H9 (cell line): Measurements from ENCODE around the gene SIX3. TPM values are rescaled to one million over a fixed set of nuclear protein-coding genes. Genes with fewer than 3 reads are reported as not detected.

Source experiments
- DNase-seq: peaks from one replicate; pipeline ENCODE4 v3.0.0-alpha.2; 2017
- H2AFZ ChIP-seq: one replicate; pipeline ENCODE4 v1.6.1; 2013; ENCODE audit warnings: mild to moderate bottlenecking, low read length, control low read depth, moderate library complexity
- H2AK5ac ChIP-seq: 2 replicates; pipeline ENCODE4 v1.6.1; 2013; ENCODE audit warnings: low read length, control low read depth, mixed read lengths; ENCODE audit not compliant: insufficient read length
- H2BK120ac ChIP-seq: one replicate; pipeline ENCODE4 v1.6.1; 2013; ENCODE audit warnings: low read depth, mild to moderate bottlenecking, low read length, control low read depth, inconsistent platforms; ENCODE audit not compliant: poor library complexity, severe bottlenecking
- H2BK12ac ChIP-seq: 2 replicates; pipeline ENCODE4 v1.6.1; 2013; ENCODE audit warnings: low read length, control low read depth, mixed read lengths, low read depth; ENCODE audit not compliant: insufficient read length
- H2BK15ac ChIP-seq: 2 replicates; pipeline ENCODE4 v1.6.1; 2013; ENCODE audit warnings: low read depth, low read length, control low read depth
- H2BK20ac ChIP-seq: one replicate; pipeline ENCODE4 v1.6.1; 2013; ENCODE audit warnings: low read depth, mild to moderate bottlenecking, low read length, control low read depth, inconsistent platforms; ENCODE audit not compliant: poor library complexity, severe bottlenecking
- H2BK5ac ChIP-seq: 2 replicates; pipeline ENCODE4 v1.6.1; 2013; ENCODE audit warnings: low read length, control low read depth, mixed read lengths; ENCODE audit not compliant: insufficient read length
- H3K14ac ChIP-seq: 2 replicates; pipeline ENCODE4 v1.6.1; 2013; ENCODE audit warnings: low read length, control low read depth; ENCODE audit not compliant: insufficient read depth
- H3K18ac ChIP-seq: 2 replicates; pipeline ENCODE4 v1.6.1; 2013; ENCODE audit warnings: low read depth, mild to moderate bottlenecking, mixed read lengths, low read length, control low read depth; ENCODE audit not compliant: insufficient read length
- H3K23ac ChIP-seq: 2 replicates; pipeline ENCODE4 v1.6.1; 2013; ENCODE audit warnings: low read length, control low read depth, mixed read lengths, low read depth; ENCODE audit not compliant: insufficient read length
- H3K23me2 ChIP-seq: 2 replicates; pipeline ENCODE4 v1.6.1; 2013; ENCODE audit warnings: low read depth, mild to moderate bottlenecking, mixed read lengths, low read length, control low read depth; ENCODE audit not compliant: insufficient read length, poor library complexity, severe bottlenecking
- H3K27ac ChIP-seq: 2 replicates; pipeline ENCODE4 v1.5.1; 2013; ENCODE audit warnings: low read length, control low read depth, mixed read lengths, low read depth; ENCODE audit not compliant: insufficient read length
- H3K27me3 ChIP-seq: 2 replicates; pipeline ENCODE4 v1.6.1; 2013; ENCODE audit warnings: low read length, control low read depth, inconsistent platforms; ENCODE audit not compliant: insufficient read depth
- H3K4ac ChIP-seq: 2 replicates; pipeline ENCODE4 v1.6.1; 2013; ENCODE audit warnings: low read depth, mild to moderate bottlenecking, control low read depth, inconsistent platforms, low read length, moderate library complexity
- H3K4me1 ChIP-seq: 2 replicates; pipeline ENCODE4 v1.6.1; 2013; ENCODE audit warnings: low read length, control low read depth, inconsistent platforms; ENCODE audit not compliant: insufficient read depth
- H3K4me2 ChIP-seq: 2 replicates; pipeline ENCODE4 v1.6.1; 2013; ENCODE audit warnings: low read length, control low read depth, mixed read lengths; ENCODE audit not compliant: insufficient read length, insufficient read depth
- H3K56ac ChIP-seq: 2 replicates; pipeline ENCODE4 v1.6.1; 2013; ENCODE audit warnings: low read depth, mild to moderate bottlenecking, mixed read lengths, low read length, control low read depth; ENCODE audit not compliant: insufficient read length
- H3K79me1 ChIP-seq: 2 replicates; pipeline ENCODE4 v1.6.1; 2013; ENCODE audit warnings: low read depth, mild to moderate bottlenecking, moderate library complexity, low read length, control low read depth, inconsistent platforms; ENCODE audit not compliant: insufficient read depth, poor library complexity, severe bottlenecking
- H3K79me2 ChIP-seq: 2 replicates; pipeline ENCODE4 v1.6.1; 2013; ENCODE audit warnings: low read length, control low read depth, inconsistent platforms; ENCODE audit not compliant: insufficient read depth
- H3K9ac ChIP-seq: 2 replicates; pipeline ENCODE4 v1.6.1; 2013; ENCODE audit warnings: low read length, control low read depth, mixed read lengths; ENCODE audit not compliant: insufficient read length; ENCODE audit errors: extremely low read depth
- H3K9me3 ChIP-seq: one replicate; pipeline ENCODE4 v1.6.1; 2013; ENCODE audit warnings: low read depth, low read length, inconsistent platforms; ENCODE audit not compliant: control insufficient read depth
- H3T11ph ChIP-seq: one replicate; pipeline ENCODE4 v1.6.1; 2013; ENCODE audit warnings: mild to moderate bottlenecking, low read length, control low read depth, inconsistent platforms
- H4K20me1 ChIP-seq: one replicate; pipeline ENCODE4 v1.6.1; 2013; ENCODE audit not compliant: control insufficient read depth, insufficient read length, insufficient read depth
- H4K5ac ChIP-seq: 2 replicates; pipeline ENCODE4 v1.6.1; 2013; ENCODE audit warnings: low read depth, mild to moderate bottlenecking, mixed read lengths, low read length, control low read depth; ENCODE audit not compliant: insufficient read length
- H4K8ac ChIP-seq: replicated peaks from 2 replicates; pipeline ENCODE4 v1.6.1; 2013; ENCODE audit warnings: low read length, control low read depth, mixed read lengths, low read depth; ENCODE audit not compliant: insufficient read length
- H4K91ac ChIP-seq: 2 replicates; pipeline ENCODE4 v1.6.1; 2013; ENCODE audit warnings: low read depth, mild to moderate bottlenecking, moderate library complexity, mixed read lengths, low read length, control low read depth; ENCODE audit not compliant: insufficient read length
- H3K27ac Mint-ChIP-seq, 3 experiments: 2 replicates in 2 of 3; 3 replicates in 1 of 3; pipeline ENCODE4 v1.8.0; 2020 to 2021; ENCODE audit warnings: mixed read lengths in 3 of 3, mild to moderate bottlenecking in 1 of 3, moderate library complexity in 1 of 3
- H3K27me3 Mint-ChIP-seq: 2 replicates; pipeline ENCODE4 v1.8.0; 2021; ENCODE audit warnings: low read depth, mild to moderate bottlenecking, moderate library complexity, mixed read lengths
- H3K36me3 Mint-ChIP-seq, 3 experiments: 2 replicates in 2 of 3; 3 replicates in 1 of 3; pipeline ENCODE4 v1.8.0; 2020 to 2021; ENCODE audit warnings: low read depth in 3 of 3, mixed read lengths in 3 of 3; ENCODE audit not compliant: insufficient read depth in 1 of 3
- H3K4me1 Mint-ChIP-seq, 2 experiments: 2 replicates each; pipeline ENCODE4 v1.8.0; 2020; ENCODE audit warnings: mixed read lengths in 2 of 2
- H3K4me3 Mint-ChIP-seq, 2 experiments: 2 replicates in 1 of 2; 3 replicates in 1 of 2; pipeline ENCODE4 v1.8.0; 2020 to 2021; ENCODE audit warnings: mild to moderate bottlenecking in 2 of 2, mixed read lengths in 2 of 2, moderate library complexity in 1 of 2
- H3K9me3 Mint-ChIP-seq, 2 experiments: 2 replicates in 1 of 2; 3 replicates in 1 of 2; pipeline ENCODE4 v1.8.0; 2020; ENCODE audit warnings: mild to moderate bottlenecking in 2 of 2, mixed read lengths in 2 of 2, moderate library complexity in 1 of 2
- CTCF ChIP-seq: fragments of 200-600 bp; sonication (generic); conservative IDR thresholded peaks from 3 replicates; pipeline ENCODE4 v1.8.0; 2021; ENCODE audit warnings: antibody characterized with exemption, mild to moderate bottlenecking
- WGBS: extraction: QIAGEN DNeasy Blood & Tissue Kit; methylation state at CpG from one replicate; pipeline ENCODE4 v1.1.7; 2013; ENCODE audit warnings: missing lambda C conversion rate, low lambda C conversion rate, mixed read lengths; ENCODE audit not compliant: insufficient read length; ENCODE audit errors: extremely low coverage; 5-methylcytosine and 5-hydroxymethylcytosine counted together
- total RNA-seq: library from RNA; stranded (reverse); gene quantifications from 2 replicates; pipeline ENCODE4 v1.2.1, GENCODE V29; 2021

Gene SIX3
- total RNA-seq, 1 experiment from 2014 or later, result 0.55 TPM

GRCh38 chr2:44974064-44974715, 32.7 kb downstream of the SIX3 start:
- Histone ChIP-seq H4K20me1 (no peaks in the 10 kb centered on the region), H3K18ac (no peak overlapping the region), H2BK5ac (no peak overlapping the region), H2AFZ (no peak overlapping the region), H3K23me2 (no peaks in the 10 kb centered on the region), H3T11ph (no peak overlapping the region), H3K27me3 (no peaks in the 10 kb centered on the region), H4K8ac (no peak overlapping the region), H3K79me2 (no peaks in the 10 kb centered on the region), H3K9me3 (no peaks in the 10 kb centered on the region), H2AK5ac (no peak overlapping the region), H3K4ac (no peak overlapping the region), H2BK20ac (no peak overlapping the region), H3K4me1 (no peaks in the 10 kb centered on the region; the same call in none of the 2 replicates), H4K5ac (no peak overlapping the region), H2BK15ac (no peak overlapping the region), H3K23ac (no peak overlapping the region), H4K91ac (no peak overlapping the region), H2BK12ac (no peak overlapping the region), H2BK120ac (no peak overlapping the region), H3K56ac (no peak overlapping the region), H3K14ac (no peak overlapping the region), H3K79me1 (no peaks in the 10 kb centered on the region), H3K27ac (no peak overlapping the region), H3K4me2 (no peak overlapping the region), H3K9ac (no peak overlapping the region)
- no peaks in the 10 kb centered on the region for H3K36me3 Mint-ChIP-seq
- no peak overlapping the region for H3K27ac Mint-ChIP-seq
- H3K4me1 Mint-ChIP-seq, result peaks cover 38 to 60% of the 10 kb centered on the region in 2 experiments
- peaks cover 19% of the 10 kb centered on the region for H3K27me3 Mint-ChIP-seq
- peak; percentile 78 for DNase-seq
- no CpG with 5 or more reads among the region's 6 CpGs for WGBS
- no peaks in the 10 kb centered on the region; a peak in 1 of 5 replicates for H3K9me3 Mint-ChIP-seq
- no peak overlapping the region for H3K4me3 Mint-ChIP-seq
- TF ChIP-seq CTCF, result peak; percentile 92
